HFFc6 (cell line): ENCODE results near the gene SPOCK2. TPM values are rescaled to one million over a fixed set of nuclear protein-coding genes. Genes with fewer than 3 reads are reported as not detected.

Experiments used
- DNase-seq: peaks from one replicate; pipeline ENCODE4 v3.0.0-alpha.2; 2018
- H3K27ac Mint-ChIP-seq: 2 replicates; pipeline ENCODE4 v1.8.0; 2020; ENCODE audit warnings: mild to moderate bottlenecking, mixed read lengths
- H3K27me3 Mint-ChIP-seq: 2 replicates; pipeline ENCODE4 v1.8.0; 2021; ENCODE audit warnings: mild to moderate bottlenecking, moderate library complexity, mixed read lengths; ENCODE audit not compliant: insufficient read depth
- H3K36me3 Mint-ChIP-seq: 2 replicates; pipeline ENCODE4 v1.8.0; 2021; ENCODE audit warnings: low read depth, mixed read lengths
- H3K4me1 Mint-ChIP-seq: 2 replicates; pipeline ENCODE4 v1.8.0; 2020; ENCODE audit warnings: low read depth, mixed read lengths
- H3K4me3 Mint-ChIP-seq: 2 replicates; pipeline ENCODE4 v1.8.0; 2020; ENCODE audit warnings: mild to moderate bottlenecking, moderate library complexity, mixed read lengths
- H3K9me3 Mint-ChIP-seq: 2 replicates; pipeline ENCODE4 v1.8.0; 2020; ENCODE audit warnings: mild to moderate bottlenecking, mixed read lengths
- CTCF ChIP-seq: fragments of 200-600 bp; sonication (generic); IDR thresholded peaks from 2 replicates; pipeline ENCODE4 v1.5.0; 2021; ENCODE audit warnings: antibody characterized with exemption, mild to moderate bottlenecking
- total RNA-seq, 6 experiments: library from RNA; stranded (reverse); fragmentation: NEBNext Ultra II Directional; extraction: Animal tissue kit (Norgen Biotek cat#: 25700); gene quantifications; 2 replicates in 1 of 6; 3 replicates in 5 of 6; pipeline ENCODE4 v1.2.3, GENCODE V29; 2021

The SPOCK2 gene
- total RNA-seq, 6 experiments from 2014 or later = not detected

GRCh38 chr10:72009425-72010081, 78.8 kb downstream of the SPOCK2 start:
- Mint-ChIP-seq H3K27ac (peak overlapping the region; percentile 98), H3K4me3 (peak overlapping the region; percentile 67), H3K9me3 (no peaks in the 10 kb centered on the region), H3K36me3 (peaks cover 46% of the 10 kb centered on the region), H3K4me1 (peaks cover 28% of the 10 kb centered on the region), H3K27me3 (peaks cover 4% of the 10 kb centered on the region)
- TF ChIP-seq CTCF = no peak
- DNase-seq = peak; percentile 94

GRCh38 chr10:72009051-72009424, 79.3 kb downstream of the SPOCK2 start:
- Mint-ChIP-seq H3K9me3 (no peaks in the 10 kb centered on the region), H3K36me3 (peaks cover 46% of the 10 kb centered on the region), H3K27ac (peak overlapping the region; percentile 98), H3K4me3 (peak overlapping the region; percentile 67), H3K27me3 (peaks cover 4% of the 10 kb centered on the region), H3K4me1 (peaks cover 28% of the 10 kb centered on the region)
- no peak for TF ChIP-seq CTCF
- DNase-seq = peak; percentile 83

Other genes with a start within 250 kb of the SPOCK2 start
- gene PSAP, start 237.3 kb downstream of the SPOCK2 start, total RNA-seq = 100 to 1,000 TPM; 375 to 549 (median 404) TPM
- 10 to 100 TPM; 34.9 to 48.1 (median 40.3) TPM for gene CHST3, start 124.2 kb downstream of the SPOCK2 start, total RNA-seq
- 10 to 100 TPM; 40.4 to 46.0 (median 40.7) TPM for gene ANAPC16, start 127.5 kb upstream of the SPOCK2 start, total RNA-seq
- gene ASCC1, start 127.7 kb upstream of the SPOCK2 start, total RNA-seq = 10 to 100 TPM; 21.0 to 29.6 (median 25.3) TPM
- gene DDIT4, start 185.4 kb upstream of the SPOCK2 start, total RNA-seq = 10 to 100 TPM; 27.7 to 32.4 (median 30.0) TPM